OCI-LY1 (cell line): Measurements from ENCODE around the gene CARD11.

Experiments used
- CTCF ChIP-seq: fragments of 200-600 bp; sonication (generic), shearing (Covaris generic); IDR thresholded peaks from 2 replicates; pipeline ENCODE4 v1.5.1; 2017; ENCODE audit warnings: mild to moderate bottlenecking, antibody characterized with exemption, low read length, moderate library complexity, mixed read lengths
- EZH2 ChIP-seq: fragments of 200-600 bp; sonication (generic), shearing (Covaris generic); IDR thresholded peaks from 2 replicates; pipeline ENCODE4 v1.8.0; 2017; ENCODE audit warnings: borderline replicate concordance, mixed run types, mild to moderate bottlenecking, antibody characterized with exemption, low read length, moderate library complexity, mixed read lengths

GRCh38 chr7:2928613-2929311, 114.9 kb downstream of the CARD11 start:
- TF ChIP-seq CTCF (no peak), EZH2 (no peak)
